Activated B cell treated with CpG ODN at 0.5 μM for 24 hours (primary cell): Measurements from ENCODE around the gene DDIT4. TPM values are rescaled to one million over a fixed set of nuclear protein-coding genes. Genes with fewer than 3 reads are reported as not detected.

Experiments
- ATAC-seq: fragments of 200-7000 bp; cut with Tn5 transposase; one replicate; pipeline ENCODE4 v1.10.0; 2021; ENCODE audit warnings: low read depth, mild to moderate bottlenecking, moderate library complexity
- CTCF ChIA-PET: fragments of 350-600 bp; sonication (Branson Sonifier 250); formaldehyde crosslinking; loops from one replicate; lab custom pipeline; 2021; ENCODE audit warnings: antibody characterized with exemption; lab: Charles Lee
- POLR2A ChIA-PET: fragments of 350-600 bp; sonication (Branson Sonifier 250); formaldehyde crosslinking; loops from one replicate; lab custom pipeline; 2021; ENCODE audit warnings: antibody characterized with exemption; lab: Charles Lee
- DNase-seq: peaks from one replicate; pipeline ENCODE4 v3.0.0; 2022
- H3K27ac Mint-ChIP-seq: one replicate; pipeline ENCODE4 v1.8.0; 2020; ENCODE audit warnings: mixed read lengths
- H3K27me3 Mint-ChIP-seq: one replicate; pipeline ENCODE4 v1.8.0; 2021; ENCODE audit warnings: mixed read lengths
- H3K36me3 Mint-ChIP-seq: one replicate; pipeline ENCODE4 v1.8.0; 2021; ENCODE audit warnings: low read depth, mixed read lengths
- H3K4me1 Mint-ChIP-seq: one replicate; pipeline ENCODE4 v1.8.0; 2021; ENCODE audit warnings: mixed read lengths
- H3K4me3 Mint-ChIP-seq: one replicate; pipeline ENCODE4 v1.8.0; 2020; ENCODE audit warnings: mild to moderate bottlenecking, mixed read lengths
- H3K9me3 Mint-ChIP-seq: one replicate; pipeline ENCODE4 v1.8.0; 2020; ENCODE audit warnings: mixed read lengths
- intact Hi-C: fragments of 100-400 bp; cut with micrococcal nuclease; formaldehyde crosslinking; loops from one replicate; pipeline ENCODE4 v1.15.1; 2024
- total RNA-seq: library from RNA; stranded (reverse); gene quantifications from 2 replicates; pipeline ENCODE4 v1.2.3, GENCODE V29; 2022
- TF ChIP-seq, protein P1 (sequence below): fragments of 200-600 bp; IDR thresholded peaks from one replicate; pipeline ENCODE4 v1.8.0; 2022; ENCODE audit warnings: antibody characterized with exemption, mild to moderate bottlenecking

The DDIT4 gene
- total RNA-seq, 1 donor from 2014 or later = 175 TPM

- DNase-seq = no peak
Observed at GRCh38 chr10:72323108-72323749, 49.5 kb downstream of the DDIT4 start.

GRCh38 chr10:72323771-72324191 lies 50.1 kb downstream of the DDIT4 start:
- Mint-ChIP-seq H3K9me3 (no peaks in the 10 kb centered on the region), H3K36me3 (no peaks in the 10 kb centered on the region), H3K4me1 (peaks cover 81% of the 10 kb centered on the region), H3K27me3 (no peaks in the 10 kb centered on the region), H3K27ac (peak overlapping the region; percentile 98), H3K4me3 (no peak overlapping the region)
- TF ChIP-seq, protein P1, sequence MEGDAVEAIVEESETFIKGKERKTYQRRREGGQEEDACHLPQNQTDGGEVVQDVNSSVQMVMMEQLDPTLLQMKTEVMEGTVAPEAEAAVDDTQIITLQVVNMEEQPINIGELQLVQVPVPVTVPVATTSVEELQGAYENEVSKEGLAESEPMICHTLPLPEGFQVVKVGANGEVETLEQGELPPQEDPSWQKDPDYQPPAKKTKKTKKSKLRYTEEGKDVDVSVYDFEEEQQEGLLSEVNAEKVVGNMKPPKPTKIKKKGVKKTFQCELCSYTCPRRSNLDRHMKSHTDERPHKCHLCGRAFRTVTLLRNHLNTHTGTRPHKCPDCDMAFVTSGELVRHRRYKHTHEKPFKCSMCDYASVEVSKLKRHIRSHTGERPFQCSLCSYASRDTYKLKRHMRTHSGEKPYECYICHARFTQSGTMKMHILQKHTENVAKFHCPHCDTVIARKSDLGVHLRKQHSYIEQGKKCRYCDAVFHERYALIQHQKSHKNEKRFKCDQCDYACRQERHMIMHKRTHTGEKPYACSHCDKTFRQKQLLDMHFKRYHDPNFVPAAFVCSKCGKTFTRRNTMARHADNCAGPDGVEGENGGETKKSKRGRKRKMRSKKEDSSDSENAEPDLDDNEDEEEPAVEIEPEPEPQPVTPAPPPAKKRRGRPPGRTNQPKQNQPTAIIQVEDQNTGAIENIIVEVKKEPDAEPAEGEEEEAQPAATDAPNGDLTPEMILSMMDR = no peak
- DNase-seq (no peak), ATAC-seq (no peak)
- CTCF ChIA-PET = interaction anchor here (0.6 to 1.5 kb wide), 3 partner anchors 8 to 27 kb away, joined by 3 to 5 read pairs (median 3); no protein-coding TSS in a partner anchor
- intact Hi-C loops = no loop called here
- POLR2A ChIA-PET = interaction anchor here (0.7 to 35.9 kb wide), 10 partner anchors 8 to 107 kb away, joined by 3 to 1996 read pairs (median 74); partner anchors contain the start of genes ANAPC16, ASCC1 and DDIT4

More at GRCh38 chr10:72323108-72323749, 49.5 kb downstream of the DDIT4 start:
- H3K27ac Mint-ChIP-seq = peak overlapping the region; percentile 98
- peaks cover 81% of the 10 kb centered on the region for H3K4me1 Mint-ChIP-seq
- H3K36me3 Mint-ChIP-seq = no peaks in the 10 kb centered on the region
- POLR2A ChIA-PET = interaction anchor here (0.9 to 35.9 kb wide), 10 partner anchors 8 to 106 kb away, joined by 3 to 1996 read pairs (median 121); partner anchors contain the start of genes ANAPC16, ASCC1 and DDIT4
- H3K27me3 Mint-ChIP-seq = no peaks in the 10 kb centered on the region
- no peak for ATAC-seq
- intact Hi-C loops = no loop called here
- no peak overlapping the region for H3K4me3 Mint-ChIP-seq
- TF ChIP-seq, protein P1 = no peak
- CTCF ChIA-PET = interaction anchor here (1.2 to 1.6 kb wide), 3 partner anchors 8 to 14 kb away, joined by 3 to 5 read pairs (median 5); no protein-coding TSS in a partner anchor
- H3K9me3 Mint-ChIP-seq = no peaks in the 10 kb centered on the region

Other genes starting within 250 kb of the DDIT4 start
- gene SPOCK2, start 185.4 kb upstream of the DDIT4 start, total RNA-seq = 24.2 and 27.8 TPM in 2 replicates
- 128 and 137 TPM in 2 replicates for gene ANAPC16, start 57.9 kb upstream of the DDIT4 start, total RNA-seq
- 42.6 and 42.9 TPM in 2 replicates for gene ASCC1, start 57.6 kb upstream of the DDIT4 start, total RNA-seq
- gene DNAJB12, start 81.0 kb downstream of the DDIT4 start, total RNA-seq = 39.0 and 39.9 TPM in 2 replicates